Suppressor macrophage (primary cell): ENCODE data around the gene PTPRD.

Experiments used
- DNase-seq, 4 experiments: peaks; one replicate each; pipeline ENCODE4 v3.0.0-alpha.2; 2020 to 2022

Gene PTPRD

DNA sequence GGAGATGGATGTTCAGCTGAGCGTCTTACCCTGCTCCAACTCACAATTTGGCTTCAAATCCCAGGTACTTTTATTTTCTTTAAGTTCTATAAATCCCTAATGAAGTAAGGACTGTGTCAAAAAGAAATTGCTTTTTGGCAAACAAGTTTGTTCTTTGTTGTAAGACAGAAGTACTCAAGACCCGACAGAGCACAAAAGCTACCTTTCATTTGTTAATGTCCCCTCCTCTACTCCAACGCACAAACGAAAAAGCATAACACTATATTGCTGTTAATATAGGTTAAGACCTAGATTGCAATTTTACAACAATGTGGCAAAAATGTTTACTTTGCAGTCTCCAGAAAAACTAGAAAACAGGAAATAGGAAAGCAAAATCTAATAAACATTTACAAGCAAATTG, 2217.8 kb downstream of the PTPRD start:
- no peak for DNase-seq

- DNase-seq = no peak
Measured at GRCh38 chr9:8394341-8394740, 2218.5 kb downstream of the PTPRD start.

DNA sequence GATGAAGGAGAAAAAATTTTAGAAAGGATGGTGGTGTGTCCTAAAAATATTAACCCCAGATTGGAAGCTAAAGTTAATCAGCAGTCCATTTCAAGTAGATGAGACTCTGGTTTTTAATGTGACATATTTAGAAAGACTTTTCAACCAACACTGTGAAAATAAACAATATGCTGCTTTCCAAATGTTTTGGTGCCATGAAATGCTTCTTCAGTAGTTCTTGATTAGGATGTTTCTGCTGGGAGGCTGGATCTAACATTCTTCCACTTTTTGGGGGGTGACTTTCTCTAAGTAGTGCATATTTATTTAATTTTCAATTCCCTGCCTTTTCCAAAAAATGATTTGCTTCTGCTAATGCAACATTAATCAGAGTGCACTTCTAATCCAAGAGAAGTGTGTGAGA, 2219.9 kb downstream of the PTPRD start:
- DNase-seq = no peak

DNA sequence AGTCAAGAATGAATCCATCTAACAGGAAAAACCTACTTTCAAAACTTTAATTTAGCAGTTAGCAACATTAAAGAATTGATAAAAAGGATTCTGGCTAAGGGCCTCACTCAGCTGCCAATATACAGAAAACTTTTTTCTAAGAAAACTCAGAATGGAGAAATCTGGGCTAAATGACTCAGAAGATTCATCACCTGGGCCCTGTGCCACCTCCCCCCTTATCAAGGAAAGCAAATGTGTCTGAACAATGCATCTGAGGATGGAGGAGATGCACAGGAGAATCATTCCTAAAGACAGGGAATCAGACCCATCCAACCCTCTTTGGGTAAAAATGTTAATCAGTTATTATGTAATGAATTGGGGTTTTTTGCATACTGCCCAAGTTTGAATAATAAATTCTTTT, 2221.2 kb downstream of the PTPRD start:
- DNase-seq = no peak

DNA sequence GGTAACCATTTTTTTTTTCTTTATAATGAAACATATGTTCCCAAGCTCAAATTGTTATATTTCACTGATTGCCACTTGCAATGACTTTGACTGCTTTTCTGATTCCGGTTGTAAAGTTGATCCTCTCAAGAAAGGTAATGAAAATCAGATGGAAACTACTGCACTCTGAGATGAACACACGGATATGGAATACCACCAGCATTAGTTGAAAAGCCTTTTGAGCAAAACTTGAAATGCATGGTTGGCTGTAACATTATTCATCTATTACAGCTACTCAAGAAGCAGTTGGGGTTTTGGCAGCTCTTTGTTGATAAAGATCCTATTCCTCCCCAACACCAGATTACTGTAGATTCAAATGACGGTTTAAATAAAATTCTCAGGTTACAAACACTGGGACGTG, 2221.7 kb downstream of the PTPRD start:
- DNase-seq = no peak

GRCh38 chr9:8390571-8390970, 2222.2 kb downstream of the PTPRD start:
- DNase-seq = no peak

GRCh38 chr9:8389531-8389930, 2223.3 kb downstream of the PTPRD start:
- no peak for DNase-seq

- DNase-seq = no peak
Measured at GRCh38 chr9:8388132-8388531, 2224.7 kb downstream of the PTPRD start.

- DNase-seq = peak; percentile 11 to 73 (median 42)
Measured at GRCh38 chr9:8384091-8384490, 2228.7 kb downstream of the PTPRD start.

GRCh38 chr9:8382777-8383527, 2229.8 kb downstream of the PTPRD start:
- peak; percentile 8 to 38 (median 27) for DNase-seq

DNA sequence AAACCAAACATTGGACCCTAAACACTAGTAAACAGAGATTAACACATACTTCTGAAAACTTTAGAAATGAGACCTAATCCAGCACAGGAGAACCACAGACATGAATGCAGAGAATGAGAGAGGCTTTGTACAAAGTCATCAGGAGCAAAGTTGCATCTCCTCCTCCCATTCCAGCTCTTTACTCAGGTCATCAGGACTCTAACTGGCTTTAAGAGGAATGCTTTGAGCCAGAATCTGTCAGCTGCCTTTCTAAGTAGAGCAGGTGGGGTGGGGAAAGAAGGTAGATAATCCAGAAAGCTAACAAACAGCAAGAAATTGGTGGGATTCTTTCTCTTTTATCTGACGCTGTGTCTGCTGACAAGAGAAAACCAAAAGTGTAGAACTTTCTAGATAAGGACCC, 2230.5 kb downstream of the PTPRD start:
- DNase-seq = no peak

GRCh38 chr9:8381601-8382000, 2231.2 kb downstream of the PTPRD start:
- no peak for DNase-seq

- no peak for DNase-seq
Measured at GRCh38 chr9:8374471-8374870, 2238.3 kb downstream of the PTPRD start.

GRCh38 chr9:8371686-8372085, 2241.1 kb downstream of the PTPRD start:
- DNase-seq = no peak

GRCh38 chr9:8366161-8366926, 2246.5 kb downstream of the PTPRD start:
- peak; percentile 11 to 46 (median 36) for DNase-seq

DNA sequence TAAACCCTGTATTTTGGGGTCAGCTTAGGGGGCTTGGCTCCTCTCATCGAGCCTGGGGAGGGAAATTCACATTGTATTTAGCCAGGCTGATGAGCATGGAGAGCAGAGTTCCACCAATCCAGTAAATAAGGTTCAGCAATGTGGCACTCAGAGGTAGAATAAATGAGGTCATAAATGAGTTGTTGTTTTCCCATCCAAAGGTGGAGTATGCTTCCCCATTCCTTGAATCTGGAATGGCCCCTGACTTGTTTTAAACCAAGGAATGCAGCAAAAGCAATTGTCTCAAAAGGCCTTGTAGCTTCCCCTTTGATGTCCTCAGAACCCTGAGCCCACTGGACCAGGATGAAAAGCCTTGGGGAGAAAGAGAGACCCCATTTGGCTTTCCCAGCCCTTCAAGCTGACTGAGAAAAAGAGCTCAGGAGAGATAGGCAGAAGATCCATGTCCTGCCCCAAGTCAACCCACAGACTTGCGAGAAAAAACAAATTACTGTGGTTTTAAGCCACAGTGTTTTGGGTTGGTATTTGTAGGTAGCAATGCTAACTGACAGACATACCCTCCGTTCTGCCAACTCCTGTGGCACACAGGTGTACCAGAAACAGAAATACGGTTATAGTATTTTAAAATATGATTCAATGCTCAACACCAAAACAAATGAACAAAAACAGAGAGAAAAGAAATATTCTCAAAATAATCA, 2247.2 kb downstream of the PTPRD start:
- DNase-seq = no peak

DNA sequence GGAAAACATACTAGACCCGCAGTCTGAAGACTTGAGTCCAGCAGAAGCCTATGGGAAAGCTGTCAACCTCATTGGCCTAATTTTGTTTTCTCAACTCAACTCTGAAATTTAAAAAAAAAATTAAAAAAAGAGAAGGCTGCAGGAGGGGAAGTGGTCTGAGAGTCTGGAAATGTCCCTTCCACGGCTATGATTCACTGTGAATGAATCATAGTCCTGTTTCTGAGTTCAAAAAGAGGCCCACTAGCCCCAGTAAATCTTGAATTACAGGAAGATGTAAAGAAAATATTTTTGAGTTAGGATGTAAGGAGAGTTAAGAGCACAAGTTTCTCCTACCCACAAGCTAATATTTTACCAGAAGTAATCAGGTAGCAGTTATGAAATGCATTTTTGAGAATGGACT, 2247.8 kb downstream of the PTPRD start:
- peak; percentile 35 to 80 (median 63) for DNase-seq

- DNase-seq = no peak
Measured at GRCh38 chr9:8364026-8364752, 2248.6 kb downstream of the PTPRD start.

DNA sequence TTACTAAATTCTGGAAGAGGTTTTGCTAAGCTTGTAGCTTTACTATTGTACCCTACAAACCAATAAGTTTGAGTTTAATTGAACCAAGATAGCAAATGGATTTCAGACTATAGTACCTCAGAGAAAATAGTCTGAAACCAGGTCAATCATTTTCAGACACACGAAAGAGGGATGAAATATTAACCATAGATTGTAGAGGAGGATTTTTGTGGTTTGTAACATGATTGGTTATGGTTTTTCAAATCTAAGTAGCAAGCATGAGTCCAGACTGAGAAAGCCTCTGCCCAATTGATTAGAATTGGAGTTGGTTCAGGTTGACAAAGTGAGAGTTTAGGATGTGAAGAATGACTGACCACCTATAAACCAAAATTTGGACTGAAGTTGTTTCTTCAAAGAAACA, 2250.6 kb downstream of the PTPRD start:
- DNase-seq = no peak

GRCh38 chr9:8361364-8361763, 2251.4 kb downstream of the PTPRD start:
- DNase-seq = no peak

- no peak for DNase-seq
Measured at GRCh38 chr9:8356406-8356805, 2256.4 kb downstream of the PTPRD start.

DNA sequence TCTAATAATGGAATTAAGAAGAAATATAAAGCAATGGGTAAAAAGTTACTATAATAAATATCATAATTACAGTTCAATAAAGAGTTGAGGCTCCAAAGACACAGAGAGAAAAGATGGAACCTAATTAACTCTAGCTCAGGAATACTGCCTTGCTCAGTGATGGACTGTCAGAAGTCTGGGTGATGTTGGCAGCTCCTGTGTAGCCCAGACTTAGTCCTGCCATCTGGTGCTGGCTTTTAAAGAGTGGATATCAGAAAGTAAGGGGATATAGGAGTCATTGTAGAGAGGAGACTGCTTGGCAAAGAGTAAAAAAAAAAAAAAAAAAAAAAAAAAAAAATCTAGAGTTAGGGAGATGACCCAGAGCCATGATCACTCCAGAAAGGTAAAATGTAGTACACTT, 2261.4 kb downstream of the PTPRD start:
- DNase-seq = no peak

GRCh38 chr9:8349901-8350300, 2262.9 kb downstream of the PTPRD start:
- no peak for DNase-seq
